GM12892 (cell line): ENCODE results near the gene ELANE.

ENCODE experiments used
- POLR2A ChIP-seq: IDR thresholded peaks from 2 replicates; pipeline ENCODE4 v1.6.1; 2011; ENCODE audit warnings: low read depth, low read length, control low read depth
- POLR2AphosphoS5 ChIP-seq: IDR thresholded peaks from 2 replicates; pipeline ENCODE4 v1.6.1; 2011; ENCODE audit warnings: low read depth, low read length, control low read depth
- TAF1 ChIP-seq: IDR thresholded peaks from 2 replicates; pipeline ENCODE4 v1.6.1; 2011; ENCODE audit warnings: low read depth, mild to moderate bottlenecking, control low read depth, low read length, borderline replicate concordance

DNA sequence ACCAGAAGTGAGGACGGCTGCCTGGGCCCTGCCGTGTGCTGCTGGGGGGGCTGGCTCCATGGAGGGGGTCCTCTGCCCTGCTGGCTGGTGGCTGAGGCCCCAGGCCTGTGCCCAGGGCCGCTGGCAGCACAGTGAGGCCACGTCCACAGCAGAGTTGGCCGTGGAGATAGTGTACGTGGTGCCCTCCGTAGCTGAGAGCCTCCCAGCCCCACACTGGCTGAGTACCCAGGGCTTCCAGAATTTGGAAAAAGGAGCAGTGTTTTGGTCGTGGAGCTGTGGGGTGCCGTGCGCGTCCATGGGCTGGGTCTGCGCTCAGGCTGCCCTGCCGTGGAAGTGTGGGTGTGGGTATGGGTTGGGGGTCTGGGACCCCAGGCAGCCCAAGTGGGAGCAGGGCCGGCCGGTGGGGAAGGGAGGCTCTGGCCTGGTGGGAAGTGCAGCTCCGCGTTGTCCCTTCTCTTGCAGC, 49.0 kb upstream of the ELANE start:
- TF ChIP-seq POLR2A (no peak), POLR2AphosphoS5 (peak; percentile 41; the same call in 1 of the 2 replicates), TAF1 (no peak)
